Breast epithelium (tissue), 4 donors: Measurements from ENCODE around the gene TCF7L1. TPM values are rescaled to one million over a fixed set of nuclear protein-coding genes. Genes with fewer than 3 reads are reported as not detected.

Experiments used
- DNase-seq, 2 donors: peaks; one replicate each; pipeline ENCODE4 v3.0.0-alpha.2; 2019; ENCODE audit warnings: low spot score in 2 of 2
- H3K27ac ChIP-seq, 2 donors: fragments of 200-600 bp; sonication (generic) in 1 of 2; one replicate each; pipeline ENCODE4 v1.5.1; 2016 to 2019; ENCODE audit warnings: mild to moderate bottlenecking in 1 of 2
- H3K27me3 ChIP-seq, 2 donors: fragments of 200-600 bp; sonication (generic) in 1 of 2; one replicate each; pipeline versions ENCODE4 v1.5.1 to v1.6.0; 2017 to 2019; ENCODE audit warnings: control low read depth in 1 of 2, mild to moderate bottlenecking in 1 of 2
- H3K36me3 ChIP-seq: fragments of 200-600 bp; one replicate; pipeline ENCODE4 v1.5.1; 2019
- H3K4me1 ChIP-seq, 2 donors: fragments of 200-600 bp; sonication (generic); one replicate each; pipeline ENCODE4 v1.5.1; 2016 to 2019; ENCODE audit warnings: control low read depth in 1 of 2
- H3K4me3 ChIP-seq, 3 donors: fragments of 200-600 bp; sonication (generic); 1 replicate in 2 of 3; 2 replicates in 1 of 3; pipeline ENCODE4 v1.5.1; 2016 to 2019; ENCODE audit warnings: mild to moderate bottlenecking in 3 of 3, moderate library complexity in 2 of 3
- H3K9me3 ChIP-seq, 2 donors: fragments of 200-600 bp; sonication (generic) in 1 of 2; one replicate each; pipeline ENCODE4 v1.5.1; 2016 to 2019; ENCODE audit warnings: control low read depth in 1 of 2
- POLR2A ChIP-seq: fragments of 450-650 bp; IDR thresholded peaks from one replicate; pipeline ENCODE4 v1.6.1; 2016; ENCODE audit warnings: antibody characterized with exemption, mild to moderate bottlenecking, moderate library complexity
- POLR2AphosphoS5 ChIP-seq, 3 donors: sonication (generic); formaldehyde crosslinking; IDR thresholded peaks; one replicate each; pipeline ENCODE4 v1.6.1; 2017; ENCODE audit warnings: antibody characterized with exemption in 3 of 3
- intact Hi-C: fragments of 100-400 bp; cut with DNase I; formaldehyde crosslinking; loops from one replicate; pipeline ENCODE4 v1.15.1; 2023; ENCODE audit warnings: low total_unique reads
- total RNA-seq, 3 donors: library from RNA; depleted of rRNA; stranded (reverse); fragments of >200 nt; gene quantifications; one replicate each; pipeline ENCODE4 v1.1.0, GENCODE V29; 2016
- TF ChIP-seq, protein P1 (sequence below), 3 donors: fragments of 450-650 bp; IDR thresholded peaks; one replicate each; pipeline ENCODE4 v1.5.1; 2016 to 2017; ENCODE audit warnings: antibody characterized with exemption in 3 of 3, mild to moderate bottlenecking in 3 of 3, moderate library complexity in 3 of 3

Gene TCF7L1
- total RNA-seq, 3 donors from 2014 or later = 3.4 to 6.9 (median 5.9) TPM

DNA sequence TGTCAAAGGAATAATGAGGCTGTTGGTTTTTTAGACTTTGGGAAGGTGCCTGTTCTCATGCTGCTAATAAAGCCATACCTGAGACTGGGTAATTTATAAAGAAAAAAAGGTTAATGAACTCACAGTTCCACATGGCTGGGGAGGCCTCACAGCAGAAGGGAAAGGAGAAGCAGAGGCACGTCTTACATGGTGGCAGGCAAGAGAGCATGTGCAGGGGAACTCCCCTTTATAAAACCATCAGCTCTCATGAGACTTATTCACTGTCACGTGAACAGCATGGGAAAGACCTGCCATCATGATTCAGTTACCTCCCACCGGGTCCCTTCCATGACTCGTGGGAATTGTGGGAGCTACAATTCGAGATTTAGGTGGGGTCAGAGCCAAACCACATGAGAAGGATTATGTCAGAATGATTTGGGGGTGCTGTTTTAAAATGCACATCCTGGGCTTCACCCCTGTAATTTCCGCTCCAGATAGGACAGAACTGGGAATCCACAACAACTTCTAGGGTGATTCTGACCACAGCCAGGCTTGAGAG, 37.8 kb downstream of the TCF7L1 start:
- H3K4me3 ChIP-seq = no peak overlapping the region
- H3K27me3 ChIP-seq = no peaks in the 10 kb centered on the region
- no peaks in the 10 kb centered on the region for H3K9me3 ChIP-seq
- intact Hi-C loops = no loop called here
- DNase-seq = no peak
- TF ChIP-seq POLR2AphosphoS5 (IDR thresholded peaks at IDR 0.05) (no peak), POLR2A (no peak)
- TF ChIP-seq, protein P1, sequence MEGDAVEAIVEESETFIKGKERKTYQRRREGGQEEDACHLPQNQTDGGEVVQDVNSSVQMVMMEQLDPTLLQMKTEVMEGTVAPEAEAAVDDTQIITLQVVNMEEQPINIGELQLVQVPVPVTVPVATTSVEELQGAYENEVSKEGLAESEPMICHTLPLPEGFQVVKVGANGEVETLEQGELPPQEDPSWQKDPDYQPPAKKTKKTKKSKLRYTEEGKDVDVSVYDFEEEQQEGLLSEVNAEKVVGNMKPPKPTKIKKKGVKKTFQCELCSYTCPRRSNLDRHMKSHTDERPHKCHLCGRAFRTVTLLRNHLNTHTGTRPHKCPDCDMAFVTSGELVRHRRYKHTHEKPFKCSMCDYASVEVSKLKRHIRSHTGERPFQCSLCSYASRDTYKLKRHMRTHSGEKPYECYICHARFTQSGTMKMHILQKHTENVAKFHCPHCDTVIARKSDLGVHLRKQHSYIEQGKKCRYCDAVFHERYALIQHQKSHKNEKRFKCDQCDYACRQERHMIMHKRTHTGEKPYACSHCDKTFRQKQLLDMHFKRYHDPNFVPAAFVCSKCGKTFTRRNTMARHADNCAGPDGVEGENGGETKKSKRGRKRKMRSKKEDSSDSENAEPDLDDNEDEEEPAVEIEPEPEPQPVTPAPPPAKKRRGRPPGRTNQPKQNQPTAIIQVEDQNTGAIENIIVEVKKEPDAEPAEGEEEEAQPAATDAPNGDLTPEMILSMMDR (IDR thresholded peaks at IDR 0.05) = no peak
- no peaks in the 10 kb centered on the region for H3K36me3 ChIP-seq
- H3K27ac ChIP-seq = no peak overlapping the region
- H3K4me1 ChIP-seq = no peaks in the 10 kb centered on the region

DNA sequence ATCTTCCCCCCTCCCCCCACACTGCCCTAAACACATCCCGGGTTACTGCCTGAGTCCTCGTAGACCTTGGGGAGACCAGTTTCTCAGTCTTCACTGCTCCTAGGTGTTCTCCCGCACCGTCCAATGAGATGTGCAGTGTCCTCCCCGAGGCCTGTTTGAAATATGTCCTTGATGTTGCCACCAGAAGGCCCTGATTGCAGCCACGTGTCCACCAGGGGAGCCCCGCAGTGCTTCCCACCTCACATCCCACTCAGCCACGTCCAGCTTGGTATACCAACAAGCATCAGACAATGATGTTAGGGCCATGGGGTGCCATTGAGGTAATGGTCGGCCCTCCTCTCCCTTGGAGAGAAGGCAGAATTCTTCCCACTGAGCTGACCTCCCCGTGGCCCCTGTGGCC, 38.7 kb downstream of the TCF7L1 start:
- no peak for DNase-seq
- Histone ChIP-seq H3K4me1 (no peaks in the 10 kb centered on the region), H3K36me3 (no peaks in the 10 kb centered on the region), H3K9me3 (no peaks in the 10 kb centered on the region), H3K27me3 (no peaks in the 10 kb centered on the region), H3K27ac (no peak overlapping the region), H3K4me3 (no peak overlapping the region)
- intact Hi-C loops = no loop called here
- TF ChIP-seq POLR2AphosphoS5 (IDR thresholded peaks at IDR 0.05) = no peak

DNA sequence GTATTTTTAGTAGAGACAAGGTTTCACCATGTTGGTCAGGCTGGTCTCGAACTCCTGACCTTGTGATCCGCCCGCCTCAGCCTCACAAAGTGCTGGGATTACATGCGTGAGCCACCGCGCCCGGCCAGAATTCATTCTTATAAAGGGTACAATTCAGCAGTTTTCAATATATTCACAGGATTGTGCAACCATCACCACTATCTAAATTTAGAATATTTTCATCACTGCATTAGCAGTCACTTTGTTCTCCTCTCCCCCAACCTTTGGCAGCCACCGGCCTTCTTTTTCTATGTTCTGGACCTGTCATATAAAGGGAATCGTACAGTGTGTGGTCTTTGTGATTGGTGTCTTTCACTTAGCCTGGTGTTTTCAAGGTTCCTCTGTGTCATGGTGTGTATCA, 40.7 kb downstream of the TCF7L1 start:
- no peaks in the 10 kb centered on the region for H3K36me3 ChIP-seq
- no peaks in the 10 kb centered on the region for H3K27me3 ChIP-seq
- TF ChIP-seq POLR2A (no peak), POLR2AphosphoS5 (IDR thresholded peaks at IDR 0.05) (peak in 1 of 3 donors; percentile 17)
- TF ChIP-seq, protein P1 (IDR thresholded peaks at IDR 0.05) = no peak
- H3K27ac ChIP-seq = no peak overlapping the region
- H3K9me3 ChIP-seq = no peaks in the 10 kb centered on the region
- intact Hi-C loops = no loop called here
- DNase-seq = no peak
- no peaks in the 10 kb centered on the region for H3K4me1 ChIP-seq
- H3K4me3 ChIP-seq = no peak overlapping the region

DNA sequence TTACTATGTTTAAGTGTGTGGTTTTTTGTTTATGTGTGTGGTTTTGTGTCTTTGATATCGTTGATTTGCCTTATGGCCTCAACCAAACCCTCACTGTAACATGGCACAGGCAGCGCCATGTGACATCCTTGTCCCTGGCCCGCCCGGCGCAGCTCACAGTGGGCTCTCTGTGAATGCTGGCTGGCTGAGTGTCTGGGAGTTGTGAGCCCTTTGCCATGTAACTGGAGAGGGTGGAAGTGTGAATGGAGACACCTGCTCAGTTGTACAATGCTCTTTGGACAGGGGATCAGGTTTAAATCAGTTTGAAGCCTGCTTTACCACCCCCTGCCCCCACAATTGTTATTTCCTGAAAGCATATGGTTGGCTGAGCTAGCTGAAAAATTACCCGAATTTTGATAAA, 41.8 kb downstream of the TCF7L1 start:
- no peak overlapping the region for H3K4me3 ChIP-seq
- H3K9me3 ChIP-seq = no peaks in the 10 kb centered on the region
- no peak for DNase-seq
- no peaks in the 10 kb centered on the region for H3K27me3 ChIP-seq
- peak overlapping the region; percentile 34 to 57 for H3K27ac ChIP-seq
- H3K4me1 ChIP-seq = no peaks in the 10 kb centered on the region
- TF ChIP-seq, protein P1 (IDR thresholded peaks at IDR 0.05) = no peak
- TF ChIP-seq POLR2A (no peak), POLR2AphosphoS5 (IDR thresholded peaks at IDR 0.05) (no peak)
- no peaks in the 10 kb centered on the region for H3K36me3 ChIP-seq
- intact Hi-C loops = no loop called here

DNA sequence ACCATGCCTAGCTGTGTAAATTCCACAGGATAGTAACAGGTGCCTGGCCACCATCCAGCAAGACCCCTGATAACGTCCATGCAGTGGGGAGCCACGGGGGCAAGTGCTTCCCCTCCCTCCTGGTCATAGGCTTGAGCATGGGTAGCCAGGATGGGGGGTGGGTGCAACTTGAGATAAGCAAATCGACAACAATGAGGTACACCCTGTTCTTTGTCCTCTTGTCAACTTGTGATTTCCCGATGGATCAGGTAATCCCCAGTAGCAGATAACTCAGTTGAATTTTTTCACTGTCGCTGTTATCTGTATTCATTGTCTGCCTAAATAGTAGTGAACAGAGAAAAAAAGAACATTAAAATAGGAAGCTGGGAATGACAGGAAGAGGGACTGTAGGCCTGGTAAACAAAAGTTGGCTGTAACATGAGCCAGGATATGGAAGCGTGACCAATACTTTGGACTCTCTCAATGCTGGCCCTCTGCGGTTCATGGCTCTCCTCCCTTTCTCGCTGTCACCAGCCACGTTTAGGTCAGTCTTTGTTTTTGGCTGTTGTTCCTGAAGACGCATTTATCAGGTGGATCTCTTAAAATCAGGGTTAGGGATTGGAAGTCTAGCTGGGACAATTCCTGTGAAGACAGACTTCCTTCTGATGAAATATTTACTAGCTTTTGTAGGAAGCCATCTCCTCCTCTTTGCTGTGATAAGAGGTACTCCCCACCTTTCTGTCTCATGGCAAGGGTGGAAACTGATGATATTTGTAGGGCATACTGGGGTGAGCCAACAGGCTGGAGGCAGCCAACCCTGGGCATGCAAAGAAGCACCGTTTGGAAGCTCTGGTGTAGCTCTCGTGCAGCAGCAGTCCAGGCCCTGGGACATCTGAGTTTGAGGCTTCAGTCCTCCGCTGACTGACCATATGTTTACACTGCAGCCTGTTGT, 42.4 kb downstream of the TCF7L1 start:
- intact Hi-C loops = no loop called here
- H3K9me3 ChIP-seq = no peaks in the 10 kb centered on the region
- H3K36me3 ChIP-seq = no peaks in the 10 kb centered on the region
- peak overlapping the region; percentile 34 to 57 for H3K27ac ChIP-seq
- no peaks in the 10 kb centered on the region for H3K4me1 ChIP-seq
- H3K27me3 ChIP-seq = no peaks in the 10 kb centered on the region
- TF ChIP-seq, protein P1 (IDR thresholded peaks at IDR 0.05) = no peak
- TF ChIP-seq POLR2AphosphoS5 (IDR thresholded peaks at IDR 0.05) (no peak), POLR2A (no peak)
- DNase-seq = no peak
- no peak overlapping the region for H3K4me3 ChIP-seq
